ENCODE results near the gene NOXA1. TPM values are rescaled to one million over a fixed set of nuclear protein-coding genes. Genes with fewer than 3 reads are reported as not detected.

NOXA1 gene
- total RNA-seq, 2 donors from 2014 or later = 0.94 to 3.4 TPM

GRCh38 chr9:137441289-137441934 lies 18.2 kb downstream of the NOXA1 start, which contains the start of gene ENTPD8:
Gene ENTPD8 (minus strand): TSS chr9:137441357. CDS start chr9:137438285, 3,072 bp downstream.
- H3K36me3 ChIP-seq = no peaks in the 10 kb centered on the region
- peak within 1 kb of the TSS; percentile 21 to 49 for H3K4me3 ChIP-seq
- peaks cover 0 to 18% of the 10 kb centered on the region in 2 donors for H3K4me1 ChIP-seq
- peaks cover 0 to 4% of the 10 kb centered on the region in 2 donors for H3K27me3 ChIP-seq
- peaks cover 0 to 4% of the 10 kb centered on the region in 2 donors for H3K9me3 ChIP-seq
- no peak for TF ChIP-seq CTCF (IDR thresholded peaks at IDR 0.05)
- H3K27ac ChIP-seq = no peak within 1 kb of the TSS
- no peak for DNase-seq (ENCODE audit: low spot score)

GRCh38 chr9:137441935-137442321 lies 18.7 kb downstream of the NOXA1 start:
- H3K4me3 ChIP-seq = peak overlapping the region in 1 of 2 donors; percentile 49
- TF ChIP-seq CTCF (IDR thresholded peaks at IDR 0.05) = no peak

GRCh38 chr9:137444106-137444790 lies 21.1 kb downstream of the NOXA1 start:
- Histone ChIP-seq H3K27ac (no peak overlapping the region), H3K4me1 (peaks cover 0 to 18% of the 10 kb centered on the region in 2 donors), H3K9me3 (peaks cover 0 to 4% of the 10 kb centered on the region in 2 donors), H3K27me3 (peaks cover 0 to 4% of the 10 kb centered on the region in 2 donors), H3K4me3 (no peak overlapping the region), H3K36me3 (peaks cover 2% of the 10 kb centered on the region)
- no peak for DNase-seq (ENCODE audit: low spot score)
- TF ChIP-seq CTCF (IDR thresholded peaks at IDR 0.05) = no peak

More at GRCh38 chr9:137441935-137442321, 18.7 kb downstream of the NOXA1 start:
- peaks cover 0 to 4% of the 10 kb centered on the region in 2 donors for H3K9me3 ChIP-seq
- DNase-seq (ENCODE audit: low spot score) = no peak
- no peaks in the 10 kb centered on the region for H3K36me3 ChIP-seq
- H3K27me3 ChIP-seq = peaks cover 0 to 4% of the 10 kb centered on the region in 2 donors
- peaks cover 0 to 18% of the 10 kb centered on the region in 2 donors for H3K4me1 ChIP-seq
- no peak overlapping the region for H3K27ac ChIP-seq

DNA sequence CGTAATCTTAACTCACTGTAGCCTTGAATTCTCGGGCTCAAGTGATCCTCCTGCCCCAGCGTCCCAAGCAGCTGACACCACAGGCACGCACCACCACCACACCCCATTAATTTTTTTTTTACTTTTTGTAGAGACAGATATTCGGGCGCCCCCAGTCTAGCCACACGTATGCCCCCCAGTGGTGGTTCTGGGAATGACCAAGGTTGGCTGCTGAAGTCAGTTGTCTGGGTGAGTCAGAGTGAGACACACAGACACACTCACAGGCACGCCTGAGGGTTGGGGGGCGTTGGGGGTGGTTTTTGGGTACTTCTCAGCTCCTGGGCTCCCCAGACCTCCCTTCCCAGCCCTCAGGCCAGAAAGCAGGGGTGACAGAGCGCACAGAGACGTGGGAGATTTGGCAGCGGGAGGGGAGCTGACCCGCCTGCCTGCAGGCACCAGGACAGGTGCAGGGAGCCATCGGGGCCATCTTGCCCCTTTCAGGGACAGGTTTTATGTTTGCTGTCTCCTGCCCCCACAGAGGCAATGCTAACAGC lies 22.1 kb downstream of the NOXA1 start:
- no peak overlapping the region for H3K27ac ChIP-seq
- TF ChIP-seq CTCF (IDR thresholded peaks at IDR 0.05) = peak; percentile 80 to 89

GRCh38 chr9:137445930-137446431 lies 22.8 kb downstream of the NOXA1 start:
- DNase-seq (ENCODE audit: low spot score) = no peak

More for the DNA sequence above, 22.1 kb downstream of the NOXA1 start:
- DNase-seq (ENCODE audit: low spot score) = peak; percentile 89
- H3K27me3 ChIP-seq = peaks cover 0 to 4% of the 10 kb centered on the region in 2 donors
- H3K9me3 ChIP-seq = peaks cover 0 to 4% of the 10 kb centered on the region in 2 donors
- H3K36me3 ChIP-seq = peaks cover 5% of the 10 kb centered on the region
- H3K4me3 ChIP-seq = no peak overlapping the region
- peaks cover 0 to 18% of the 10 kb centered on the region in 2 donors for H3K4me1 ChIP-seq

More at GRCh38 chr9:137445930-137446431, 22.8 kb downstream of the NOXA1 start:
- Histone ChIP-seq H3K4me3 (no peak overlapping the region), H3K27me3 (peaks cover 0 to 4% of the 10 kb centered on the region in 2 donors), H3K27ac (no peak overlapping the region), H3K9me3 (peaks cover 0 to 4% of the 10 kb centered on the region in 2 donors), H3K4me1 (peaks cover 0 to 18% of the 10 kb centered on the region in 2 donors), H3K36me3 (peaks cover 5% of the 10 kb centered on the region)
- no peak for TF ChIP-seq CTCF (IDR thresholded peaks at IDR 0.05)
